Stimulated activated CD4-positive, alpha-beta T cell treated with anti-CD3 and anti-CD28 coated beads, TNF-alpha, amount 100 ng/mL, for 4 hours (primary cell): Measurements from ENCODE around the gene C2CD2.

Experiments used
- DNase-seq, 3 experiments: peaks; one replicate each; pipeline ENCODE4 v3.0.0-alpha.2; 2020; ENCODE audit warnings: low read depth in 3 of 3

C2CD2 gene

GRCh38 chr21:41932576-41933312 is 21.1 kb downstream of the C2CD2 start:
- DNase-seq, result no peak

DNA sequence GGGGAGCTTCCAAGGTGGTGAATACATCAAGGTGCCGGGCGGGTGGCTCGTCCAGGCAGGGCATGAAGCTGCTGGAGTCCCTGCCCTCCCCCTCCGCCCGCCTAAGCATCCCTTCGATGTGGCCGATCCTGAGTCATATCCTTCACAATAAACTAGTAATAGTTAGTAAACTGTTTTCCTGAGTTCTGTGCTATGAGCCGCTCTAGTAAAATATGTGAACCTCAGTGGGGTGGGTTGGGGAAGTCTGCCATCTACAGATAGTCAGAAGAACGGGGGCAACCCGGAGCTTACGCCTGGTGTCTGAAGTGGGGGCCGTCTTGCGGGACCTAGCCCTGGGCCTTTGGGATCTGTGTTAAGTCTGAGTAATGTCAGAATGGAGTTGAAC is 21.6 kb downstream of the C2CD2 start:
- no peak for DNase-seq

DNA sequence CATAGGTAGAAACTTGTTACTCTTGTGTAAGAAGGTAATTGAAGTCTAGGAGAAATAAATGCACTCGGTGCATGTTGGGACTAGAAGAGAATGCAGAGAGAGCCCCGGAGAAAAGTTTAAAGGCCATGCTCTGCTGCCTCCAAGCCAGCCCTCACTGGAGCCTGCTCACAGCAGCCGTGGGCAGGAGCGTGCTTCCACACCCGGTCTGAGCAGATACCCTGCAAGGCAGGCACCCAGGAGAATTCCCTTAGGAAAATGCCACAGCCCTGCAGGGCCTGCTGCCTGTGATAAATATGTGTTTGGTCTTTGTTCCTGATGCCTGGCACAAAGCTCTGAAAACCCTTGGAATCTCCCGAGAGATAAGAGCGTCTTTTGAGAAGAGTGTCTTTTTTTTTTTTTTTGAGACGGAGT is 22.8 kb downstream of the C2CD2 start:
- no peak for DNase-seq

GRCh38 chr21:41929248-41929647 is 24.6 kb downstream of the C2CD2 start:
- DNase-seq, result no peak

DNA sequence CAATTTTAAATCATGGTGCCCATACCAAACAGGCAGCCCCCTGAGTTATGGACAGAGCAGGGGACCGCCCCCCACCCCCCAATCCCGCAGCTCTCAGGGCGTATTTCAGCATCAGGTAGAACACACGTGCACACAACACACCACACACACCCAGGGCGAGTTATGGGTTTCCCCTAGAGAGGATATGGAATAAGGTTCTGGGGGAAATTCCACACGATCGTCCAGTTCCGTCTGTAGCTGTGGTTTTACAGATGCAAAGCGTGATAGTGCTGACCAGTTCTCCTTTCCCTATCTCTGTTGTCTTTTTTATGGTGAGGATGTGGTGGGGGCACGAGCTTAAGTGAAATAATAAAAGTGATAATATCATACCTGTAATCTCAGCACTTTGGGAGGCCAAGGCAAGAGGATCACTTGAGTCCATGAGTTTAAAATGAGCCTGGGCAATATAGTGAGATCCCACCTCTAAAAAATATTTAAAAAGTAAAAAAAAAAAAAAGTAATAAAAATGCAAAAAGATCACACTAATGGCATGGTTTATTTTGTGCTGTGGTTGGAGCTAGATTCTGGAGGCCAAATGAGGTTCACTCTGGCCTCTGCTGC is 25.1 kb downstream of the C2CD2 start:
- DNase-seq, result no peak

GRCh38 chr21:41927727-41928409 is 25.9 kb downstream of the C2CD2 start:
- no peak for DNase-seq

- DNase-seq, result no peak
Observed at GRCh38 chr21:41926807-41927171, 27.0 kb downstream of the C2CD2 start.

GRCh38 chr21:41926117-41926806 is 27.6 kb downstream of the C2CD2 start:
- DNase-seq, result peak in 2 of 3 experiments; percentile 5 to 17

- DNase-seq, result no peak
Observed at GRCh38 chr21:41925767-41926116, 28.1 kb downstream of the C2CD2 start.

- no peak for DNase-seq
Observed at GRCh38 chr21:41924368-41924754, 29.5 kb downstream of the C2CD2 start.

GRCh38 chr21:41923631-41924367 is 30.0 kb downstream of the C2CD2 start:
- no peak for DNase-seq

DNA sequence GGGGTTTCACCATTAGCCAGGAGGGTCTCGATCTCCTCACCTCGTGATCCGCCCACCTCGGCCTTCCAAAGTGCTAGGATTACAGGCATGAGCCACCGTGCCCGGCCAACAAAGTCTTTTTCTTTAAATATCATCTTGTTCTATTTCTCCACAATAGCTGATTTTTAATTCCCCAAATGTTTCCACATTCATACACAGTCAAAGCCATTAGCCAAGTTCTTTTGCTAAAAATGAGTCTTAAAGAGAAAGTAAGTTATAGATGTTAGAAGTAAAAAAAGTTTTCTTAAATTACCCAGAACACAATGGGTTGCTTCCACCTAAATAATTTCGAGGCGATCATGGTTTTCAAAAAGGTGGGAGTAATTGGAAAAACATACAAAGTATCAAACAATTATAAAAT is 30.6 kb downstream of the C2CD2 start:
- DNase-seq, result no peak

DNA sequence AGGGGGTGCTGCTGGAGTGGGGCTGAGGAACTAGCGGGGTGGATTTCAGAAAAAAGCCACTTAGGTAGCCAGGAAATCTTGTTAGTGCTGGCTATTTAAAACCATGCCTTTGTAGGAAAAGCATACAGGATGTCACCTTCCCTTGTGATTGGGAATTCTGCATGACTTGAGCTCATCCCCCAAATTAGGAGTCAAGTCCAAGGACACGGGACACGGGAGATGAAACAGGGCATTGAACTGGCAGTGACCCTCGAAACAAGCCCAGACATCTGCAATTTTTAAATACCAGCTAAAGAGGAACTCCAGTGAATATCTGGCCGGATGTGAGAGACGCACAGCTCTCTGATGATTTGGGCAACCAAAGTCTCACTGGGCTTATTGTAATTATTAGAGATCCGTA is 32.8 kb downstream of the C2CD2 start:
- DNase-seq, result no peak

DNA sequence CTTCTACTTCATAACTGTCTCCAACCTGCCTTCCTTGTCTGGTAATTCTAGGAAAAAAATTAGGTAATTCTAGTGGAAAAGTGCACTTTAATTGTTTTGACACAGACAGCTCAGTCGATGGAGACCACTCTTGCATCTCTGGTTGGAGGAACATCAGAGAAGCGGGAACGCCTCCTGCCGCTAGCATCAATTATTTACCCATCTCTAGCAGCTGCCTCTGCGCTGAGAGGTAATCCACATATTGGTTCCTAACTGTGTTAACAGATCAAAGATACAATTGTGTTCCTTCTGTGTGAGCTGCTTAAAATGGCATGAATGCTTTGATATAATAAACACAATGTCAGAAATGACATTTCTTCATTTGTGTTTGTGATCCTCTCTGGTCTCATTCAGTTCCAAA is 33.3 kb downstream of the C2CD2 start:
- DNase-seq, result no peak

- DNase-seq, result no peak
Observed at GRCh38 chr21:41919666-41920398, 34.0 kb downstream of the C2CD2 start.

DNA sequence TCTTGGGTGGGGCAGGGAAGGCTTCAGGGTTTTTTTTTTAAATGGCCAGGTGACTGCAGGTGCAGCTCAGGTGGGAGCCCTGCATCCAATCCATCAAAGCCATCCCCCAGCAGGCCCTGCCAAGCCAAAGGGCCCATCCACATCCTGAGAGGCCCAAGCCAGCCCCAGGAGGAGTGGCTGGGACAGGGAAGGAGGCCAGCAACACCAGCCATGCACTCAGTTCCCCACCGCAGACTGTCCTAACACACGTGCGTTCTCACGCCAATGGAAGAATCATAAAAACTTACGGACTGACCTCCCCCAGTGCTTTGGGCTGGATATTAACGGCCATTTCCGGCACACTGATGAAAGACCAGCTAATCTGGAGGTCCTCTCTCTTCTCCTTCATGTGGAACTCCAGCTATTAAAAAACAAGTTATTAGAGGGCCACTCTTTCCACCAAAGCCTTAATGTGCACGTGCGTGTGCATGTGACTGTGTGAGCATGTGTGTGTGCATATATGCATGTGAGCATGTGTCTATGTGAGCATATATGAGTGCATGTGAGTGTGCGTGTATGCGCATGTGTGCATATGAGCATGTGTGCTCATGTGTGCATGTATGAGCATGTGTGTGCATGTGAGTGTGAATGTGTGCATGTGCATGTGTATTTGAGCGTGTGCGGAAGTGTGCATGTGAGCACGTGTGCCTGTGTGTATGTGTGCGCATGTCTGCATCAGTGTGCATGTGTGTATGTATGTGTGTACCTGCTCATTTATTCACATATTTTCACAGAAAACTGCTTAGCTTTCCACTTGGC is 35.1 kb downstream of the C2CD2 start:
- DNase-seq, result no peak

- no peak for DNase-seq
Observed at GRCh38 chr21:41917531-41917930, 36.3 kb downstream of the C2CD2 start.

DNA sequence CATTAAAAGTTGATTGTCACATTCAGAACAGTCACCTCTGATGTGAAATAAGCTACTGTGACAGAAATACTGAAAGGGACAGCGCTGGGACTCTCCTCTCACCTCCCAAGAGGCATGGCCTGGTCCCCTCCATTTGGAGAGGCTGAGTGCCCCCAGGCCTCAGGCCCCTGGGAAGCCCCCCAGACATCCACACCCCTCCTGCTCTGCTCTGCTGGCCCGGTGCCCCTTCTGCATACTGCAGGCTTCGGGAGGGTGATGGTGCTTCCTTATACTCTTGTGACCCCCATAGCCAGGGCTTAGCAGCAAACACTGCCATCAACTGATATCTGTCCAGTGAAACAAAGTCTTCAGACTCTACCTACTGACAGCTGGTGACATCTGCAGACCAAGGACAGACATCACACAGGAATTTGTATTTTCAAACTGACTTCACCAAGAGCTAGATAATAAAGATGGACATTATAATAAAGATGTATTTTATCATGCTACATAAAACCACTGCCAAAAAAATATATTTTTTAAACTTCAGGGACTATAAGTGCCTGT is 36.9 kb downstream of the C2CD2 start:
- no peak for DNase-seq

DNA sequence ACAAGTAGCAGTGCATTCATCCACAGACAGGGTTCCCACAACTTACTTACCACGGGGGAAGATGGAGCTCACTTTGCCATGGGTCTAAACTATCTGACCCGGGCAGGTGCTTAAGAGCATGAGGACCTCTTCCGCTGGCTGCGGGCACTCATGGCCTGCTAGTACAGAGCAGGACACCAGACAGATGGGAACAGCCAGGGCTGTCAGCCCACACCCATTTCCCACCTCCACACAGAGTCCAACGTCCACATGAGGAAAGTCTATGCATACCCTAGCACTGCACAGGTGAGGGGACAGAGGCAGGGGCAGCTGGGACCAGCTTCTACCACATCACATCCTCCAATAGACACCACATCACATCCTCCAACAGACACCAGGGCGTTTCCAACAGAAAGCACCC is 38.9 kb downstream of the C2CD2 start:
- DNase-seq, result no peak

DNA sequence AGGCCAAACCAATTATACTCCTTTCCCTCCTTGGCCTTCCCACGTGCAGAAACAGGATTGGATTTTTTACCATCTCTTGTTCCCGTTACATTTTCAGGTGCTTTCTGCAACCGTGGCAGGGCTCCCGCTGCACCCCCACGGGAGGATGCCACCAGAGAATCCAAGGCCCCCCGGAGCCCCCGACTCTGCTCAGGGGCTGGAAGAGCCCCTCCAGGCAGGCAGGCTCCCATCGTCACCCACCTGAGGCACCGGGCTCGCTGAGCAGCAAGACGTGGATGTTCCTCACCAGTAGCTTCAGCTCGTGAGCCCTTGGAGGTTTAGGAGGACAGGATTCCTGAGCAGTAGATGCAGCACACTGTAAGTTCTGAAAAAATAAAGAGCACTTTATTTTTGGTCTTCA is 39.5 kb downstream of the C2CD2 start:
- DNase-seq, result no peak
